ENCODE measurements around the gene CASD1. TPM values are rescaled to one million over a fixed set of nuclear protein-coding genes. Genes with fewer than 3 reads are reported as not detected.

The CASD1 gene
- total RNA-seq, 1 experiment from 2014 or later = 5.8 TPM

DNA sequence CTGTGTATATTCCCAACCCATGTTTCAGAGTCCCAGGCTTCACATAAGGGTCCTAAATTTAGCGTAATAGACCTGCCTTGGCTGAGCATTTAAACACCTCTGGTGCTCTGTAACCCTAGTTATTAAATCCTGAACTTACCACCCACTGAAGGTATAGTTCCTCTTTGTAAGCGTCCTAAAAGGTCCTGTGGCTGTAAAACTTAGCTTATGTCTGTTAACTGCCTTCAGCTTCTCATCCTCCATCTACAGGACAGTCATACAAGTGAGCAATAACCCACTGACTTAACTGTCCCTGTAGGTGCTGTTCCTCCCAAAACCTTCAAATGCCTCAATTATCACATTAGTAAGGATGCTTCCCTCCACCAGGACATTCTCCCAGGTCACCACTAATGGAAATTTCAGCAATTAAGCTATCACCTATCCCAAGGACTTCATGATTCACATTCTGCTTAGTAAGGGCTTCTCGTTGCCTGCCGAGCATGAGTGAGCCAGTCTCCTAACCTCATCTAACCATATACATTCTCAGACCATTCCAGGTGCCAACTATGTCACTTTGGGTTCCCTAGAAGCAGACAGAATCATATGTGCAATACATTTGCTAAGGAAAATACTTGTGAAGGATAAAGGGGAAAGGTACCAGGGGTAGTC, 55.8 kb downstream of the CASD1 start:
- Histone ChIP-seq H3K4me1 (ENCODE audit: control insufficient read depth in 1 of 2, insufficient read depth in 2 of 2, low read length in 2 of 2) (no peaks in the 10 kb centered on the region), H3K36me3 (ENCODE audit: control insufficient read depth in 1 of 2, insufficient read depth in 2 of 2, low read length in 2 of 2) (no peaks in the 10 kb centered on the region), H4K20me1 (ENCODE audit: insufficient read depth) (no peaks in the 10 kb centered on the region), H3K79me2 (ENCODE audit: insufficient read depth, low read length) (no peaks in the 10 kb centered on the region), H2AFZ (ENCODE audit: low read depth, low read length, poor library complexity, severe bottlenecking) (no peak overlapping the region), H3K4me2 (ENCODE audit: low read length) (no peak overlapping the region), H3K27me3 (ENCODE audit: insufficient read depth, low read length) (no peaks in the 10 kb centered on the region), H3K9me3 (ENCODE audit: control insufficient read depth in 1 of 2, insufficient read depth in 1 of 2, low read depth in 1 of 2, low read length in 2 of 2) (no peaks in the 10 kb centered on the region), H3K4me3 (replicated peaks in 1 of 2; ENCODE audit: low read depth in 1 of 2, low read length in 2 of 2) (no peak overlapping the region), H3K27ac (ENCODE audit: low read depth, low read length) (no peak overlapping the region), H3K9me2 (ENCODE audit: insufficient read depth) (no peaks in the 10 kb centered on the region), H3K9ac (ENCODE audit: low read length) (no peak overlapping the region)
- RAD21 ChIA-PET (ENCODE audit: low non-redundant PET in 1 of 2, low total read pairs in 2 of 2, uncharacterized antibody in 2 of 2, unreplicated experiment in 2 of 2) = no interaction called here
- no peak for ATAC-seq
- CTCF ChIA-PET = no interaction called here
- no peak for DNase-seq (ENCODE audit: low read depth, low spot score)
- intact Hi-C loops (cut with micrococcal nuclease) = no loop called here
- no TSS peak for BruUV-seq (replicated peaks)
- POLR2A ChIA-PET = no interaction called here
- TF ChIP-seq SIN3A (IDR thresholded peaks at IDR 0.05; ENCODE audit: low read depth) (no peak), CEBPB (IDR thresholded peaks at IDR 0.05; ENCODE audit: low read depth) (no peak), POLR2AphosphoS5 (IDR thresholded peaks at IDR 0.05; ENCODE audit: low read depth, low read length) (no peak), POLR2A (IDR thresholded peaks at IDR 0.05; ENCODE audit: borderline replicate concordance, extremely low read depth, insufficient read depth, insufficient read length) (no peak), TCF7L2 (IDR thresholded peaks at IDR 0.05; ENCODE audit: borderline replicate concordance, extremely low read depth, insufficient read depth, insufficient read length) (no peak), REST (IDR thresholded peaks at IDR 0.05; ENCODE audit: low read depth) (no peak), ZNF274 (IDR thresholded peaks at IDR 0.05; ENCODE audit: low read depth, low read length) (no peak)
